Panc1 (cell line): ENCODE measurements around the gene CDH19.

Experiments
- POLR2AphosphoS5 ChIP-seq: IDR thresholded peaks from 2 replicates; pipeline ENCODE4 v1.6.1; 2012; ENCODE audit warnings: mild to moderate bottlenecking, low read depth, low read length, moderate library complexity
- TF ChIP-seq, protein P1 (sequence below): fragments of 450-650 bp; IDR thresholded peaks from 2 replicates; pipeline ENCODE4 v1.5.1; 2017; ENCODE audit warnings: mild to moderate bottlenecking

DNA sequence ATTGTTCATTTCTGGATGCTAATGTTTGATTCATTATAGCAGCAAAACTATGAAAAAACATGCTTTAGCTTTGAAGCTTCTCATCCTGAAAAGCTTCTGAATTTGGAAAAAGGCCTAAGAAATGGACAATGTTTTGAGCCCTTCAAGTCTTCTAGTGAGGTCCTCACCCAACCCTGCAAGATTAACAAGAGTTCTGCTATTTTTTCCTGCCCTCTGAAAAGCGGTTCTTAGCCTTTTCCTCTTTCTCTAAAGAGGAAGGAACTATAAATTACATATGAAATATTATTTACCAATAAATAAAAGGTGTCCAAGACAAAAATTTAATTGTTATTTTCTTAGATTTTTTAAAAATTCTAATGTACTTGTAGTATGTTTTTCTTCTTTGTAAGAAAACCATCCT lies 19.9 kb upstream of the CDH19 start:
- no peak for TF ChIP-seq POLR2AphosphoS5
- TF ChIP-seq, protein P1, sequence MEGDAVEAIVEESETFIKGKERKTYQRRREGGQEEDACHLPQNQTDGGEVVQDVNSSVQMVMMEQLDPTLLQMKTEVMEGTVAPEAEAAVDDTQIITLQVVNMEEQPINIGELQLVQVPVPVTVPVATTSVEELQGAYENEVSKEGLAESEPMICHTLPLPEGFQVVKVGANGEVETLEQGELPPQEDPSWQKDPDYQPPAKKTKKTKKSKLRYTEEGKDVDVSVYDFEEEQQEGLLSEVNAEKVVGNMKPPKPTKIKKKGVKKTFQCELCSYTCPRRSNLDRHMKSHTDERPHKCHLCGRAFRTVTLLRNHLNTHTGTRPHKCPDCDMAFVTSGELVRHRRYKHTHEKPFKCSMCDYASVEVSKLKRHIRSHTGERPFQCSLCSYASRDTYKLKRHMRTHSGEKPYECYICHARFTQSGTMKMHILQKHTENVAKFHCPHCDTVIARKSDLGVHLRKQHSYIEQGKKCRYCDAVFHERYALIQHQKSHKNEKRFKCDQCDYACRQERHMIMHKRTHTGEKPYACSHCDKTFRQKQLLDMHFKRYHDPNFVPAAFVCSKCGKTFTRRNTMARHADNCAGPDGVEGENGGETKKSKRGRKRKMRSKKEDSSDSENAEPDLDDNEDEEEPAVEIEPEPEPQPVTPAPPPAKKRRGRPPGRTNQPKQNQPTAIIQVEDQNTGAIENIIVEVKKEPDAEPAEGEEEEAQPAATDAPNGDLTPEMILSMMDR, result no peak
